MM.1S (cell line): Measurements from ENCODE around the gene SFXN5.

Source experiments
- CTCF ChIP-seq: fragments of 300-600 bp; sonication (generic); IDR thresholded peaks from 2 replicates; pipeline ENCODE4 v1.5.1; 2016; ENCODE audit warnings: antibody characterized with exemption, low read length, mixed read lengths
- EZH2 ChIP-seq: fragments of 300-600 bp; sonication (generic); optimal IDR thresholded peaks from 2 replicates; pipeline ENCODE3; 2017; ENCODE audit warnings: low read depth, mild to moderate bottlenecking, antibody characterized with exemption, low read length, mixed read lengths
- EZH2phosphoT487 ChIP-seq: fragments of 300-600 bp; sonication (generic); IDR thresholded peaks from 2 replicates; pipeline ENCODE4 v1.6.1; 2018; ENCODE audit warnings: antibody characterized with exemption, low read length

GRCh38 chr2:72926368-72926767 lies 145.1 kb downstream of the SFXN5 start:
- TF ChIP-seq CTCF (no peak), EZH2 (no peak), EZH2phosphoT487 (no peak)
